Raji (cell line): Measurements from ENCODE around the gene ATRNL1.

ENCODE experiments used
- POLR2A ChIP-seq: IDR thresholded peaks from 2 replicates; pipeline ENCODE4 v1.6.1; 2011; ENCODE audit warnings: low read depth, low read length, control low read depth; ENCODE audit not compliant: insufficient read depth

Gene ATRNL1

GRCh38 chr10:115638246-115638645 is 545.1 kb downstream of the ATRNL1 start:
- no peak for TF ChIP-seq POLR2A

- no peak for TF ChIP-seq POLR2A
Measured at GRCh38 chr10:115649217-115649616, 556.1 kb downstream of the ATRNL1 start.

GRCh38 chr10:115653473-115653872 is 560.3 kb downstream of the ATRNL1 start:
- TF ChIP-seq POLR2A = no peak

DNA sequence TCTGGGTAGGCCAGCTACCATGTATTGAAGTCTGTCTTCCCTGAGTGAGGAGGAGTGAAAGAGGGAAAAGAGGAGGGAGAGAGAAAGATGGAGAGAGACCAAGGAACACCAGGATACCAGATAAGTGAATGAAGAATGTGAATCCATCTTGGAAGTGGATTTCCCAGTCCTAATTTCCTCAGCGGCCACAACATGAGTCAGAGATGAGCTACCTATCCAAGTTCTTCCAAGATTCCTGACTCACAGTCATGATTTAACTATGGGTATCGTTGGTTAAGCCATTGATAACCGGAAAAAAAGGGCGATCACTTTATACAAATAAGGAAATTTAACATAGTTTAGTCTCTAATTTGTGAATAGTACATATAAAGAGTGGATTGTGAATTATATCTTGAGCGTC is 561.8 kb downstream of the ATRNL1 start:
- TF ChIP-seq POLR2A = no peak

- no peak for TF ChIP-seq POLR2A
Measured at GRCh38 chr10:115657161-115657860, 564.1 kb downstream of the ATRNL1 start.

DNA sequence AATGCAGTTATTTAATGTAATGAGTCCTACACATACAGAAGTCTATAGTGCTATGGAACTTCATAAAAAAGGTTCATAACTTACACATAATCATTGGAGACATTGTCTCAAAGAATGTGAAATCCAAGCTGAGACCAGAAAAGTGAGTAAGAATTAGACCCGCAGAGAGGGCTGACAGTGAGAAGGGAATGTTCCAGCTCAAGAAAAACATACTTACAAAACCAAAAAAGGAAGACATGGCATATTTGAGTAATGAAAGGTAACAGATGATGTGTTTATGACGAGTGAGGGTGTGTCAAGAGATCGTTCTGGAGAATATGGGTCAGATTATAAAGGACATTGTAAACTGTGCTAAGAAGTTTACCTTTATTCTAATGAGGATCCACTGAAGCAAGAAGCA is 566.5 kb downstream of the ATRNL1 start:
- no peak for TF ChIP-seq POLR2A

DNA sequence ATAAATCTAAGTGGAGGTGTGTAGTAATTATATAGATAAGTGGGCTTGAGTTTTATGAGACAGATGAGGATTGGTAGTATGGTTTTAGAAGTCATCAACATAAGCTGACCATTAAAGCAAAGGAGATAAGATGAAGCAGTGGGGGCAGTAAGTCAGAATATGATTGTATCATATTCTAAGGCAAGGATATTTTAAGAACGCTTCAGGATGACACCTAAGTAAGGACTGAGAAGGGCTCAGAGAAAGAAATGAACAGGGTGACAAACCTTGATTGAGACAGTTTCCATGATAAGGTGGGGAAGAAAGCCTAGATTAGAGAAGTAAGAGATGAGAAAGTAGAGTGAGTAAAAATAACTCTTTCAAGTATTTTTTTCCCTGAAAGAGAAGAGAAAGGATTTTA is 567.2 kb downstream of the ATRNL1 start:
- TF ChIP-seq POLR2A = no peak

- no peak for TF ChIP-seq POLR2A
Measured at GRCh38 chr10:115662422-115662821, 569.3 kb downstream of the ATRNL1 start.

DNA sequence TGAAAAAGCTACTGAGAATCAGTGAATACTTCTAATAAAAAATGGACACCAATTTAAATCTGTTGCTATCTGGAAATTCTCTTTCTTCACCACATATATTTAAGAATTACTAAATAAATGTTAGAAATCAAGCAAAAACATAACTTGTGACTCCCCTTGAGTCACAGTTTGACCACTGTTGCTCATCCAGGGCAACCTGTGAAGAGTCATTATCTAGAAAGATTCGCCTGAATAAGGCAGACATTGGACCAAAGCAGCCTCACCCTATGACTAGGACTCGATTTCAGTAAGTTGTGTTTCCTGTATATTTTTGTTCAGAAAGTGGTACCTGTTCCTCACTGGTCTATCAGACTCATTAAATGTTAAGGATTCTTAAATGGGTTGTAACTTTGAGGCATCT is 572.4 kb downstream of the ATRNL1 start:
- TF ChIP-seq POLR2A = no peak

DNA sequence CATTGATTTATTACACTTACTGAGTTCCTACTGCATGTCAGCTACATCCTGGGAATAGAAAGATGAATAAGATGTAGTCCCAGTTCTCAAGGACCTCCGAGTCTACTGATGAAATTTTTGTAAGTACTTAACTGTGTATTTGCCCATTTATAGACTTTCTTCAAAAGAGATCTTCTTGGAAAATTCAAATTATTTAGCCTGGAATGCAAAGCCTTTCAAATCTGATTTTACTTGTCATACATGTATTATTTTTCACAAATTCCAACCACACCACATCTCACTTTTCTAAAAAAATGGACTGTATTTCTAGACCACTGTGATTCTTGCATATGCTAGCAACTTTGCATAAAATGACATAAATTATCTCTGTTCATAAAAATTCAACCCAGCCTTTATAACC is 581.3 kb downstream of the ATRNL1 start:
- TF ChIP-seq POLR2A = no peak

- no peak for TF ChIP-seq POLR2A
Measured at GRCh38 chr10:115696747-115697146, 603.6 kb downstream of the ATRNL1 start.

- TF ChIP-seq POLR2A = no peak
Measured at GRCh38 chr10:115706026-115706425, 612.9 kb downstream of the ATRNL1 start.

GRCh38 chr10:115706488-115707076 is 613.4 kb downstream of the ATRNL1 start:
- TF ChIP-seq POLR2A = no peak

DNA sequence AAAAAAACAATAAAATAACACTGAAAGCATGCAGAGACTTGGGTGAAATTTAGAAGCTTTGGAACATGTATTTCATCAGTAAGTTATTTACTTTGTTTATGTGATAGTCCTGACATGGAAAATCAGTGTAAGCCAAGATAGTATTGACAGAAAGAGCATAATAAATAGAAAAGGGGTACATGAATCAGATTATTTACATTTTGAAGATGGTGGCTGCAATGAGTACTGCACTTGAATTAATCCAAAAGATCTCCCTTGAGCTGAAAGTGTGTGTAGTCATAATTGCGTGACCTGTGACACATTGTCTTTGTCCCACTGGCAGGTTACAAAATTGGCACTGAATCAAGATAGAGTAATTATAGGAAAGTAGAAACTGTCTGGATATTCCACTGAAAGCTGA is 617.0 kb downstream of the ATRNL1 start:
- TF ChIP-seq POLR2A = no peak

DNA sequence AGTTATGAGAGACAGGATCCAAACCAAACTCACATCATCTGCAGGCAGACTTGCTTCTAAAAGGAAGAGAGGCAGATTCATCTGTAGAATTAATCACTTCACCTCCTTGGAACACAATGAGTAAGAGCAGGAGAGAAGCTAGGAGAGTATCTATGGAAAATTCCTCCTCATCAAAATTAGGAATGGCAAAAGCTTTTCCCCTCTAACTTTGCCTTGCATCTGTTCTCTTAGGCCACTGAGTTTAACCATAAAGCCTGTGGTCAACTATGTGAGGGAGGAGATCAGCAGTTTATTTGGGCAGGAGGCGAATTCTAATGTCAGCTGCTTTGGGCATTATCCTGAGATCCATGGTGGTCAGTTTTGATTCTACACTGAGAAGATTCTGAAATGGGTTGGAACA is 618.1 kb downstream of the ATRNL1 start:
- no peak for TF ChIP-seq POLR2A

GRCh38 chr10:115720121-115720520 is 627.0 kb downstream of the ATRNL1 start:
- no peak for TF ChIP-seq POLR2A

- TF ChIP-seq POLR2A = no peak
Measured at GRCh38 chr10:115727129-115727528, 634.0 kb downstream of the ATRNL1 start.
